ENCODE results near the gene SPART.
"Not testable (repeated sequence)": the region's sequence is repeated elsewhere in the genome, so short reads cannot be mapped to it uniquely, and the experiment has no call there.

The SPART gene

DNA sequence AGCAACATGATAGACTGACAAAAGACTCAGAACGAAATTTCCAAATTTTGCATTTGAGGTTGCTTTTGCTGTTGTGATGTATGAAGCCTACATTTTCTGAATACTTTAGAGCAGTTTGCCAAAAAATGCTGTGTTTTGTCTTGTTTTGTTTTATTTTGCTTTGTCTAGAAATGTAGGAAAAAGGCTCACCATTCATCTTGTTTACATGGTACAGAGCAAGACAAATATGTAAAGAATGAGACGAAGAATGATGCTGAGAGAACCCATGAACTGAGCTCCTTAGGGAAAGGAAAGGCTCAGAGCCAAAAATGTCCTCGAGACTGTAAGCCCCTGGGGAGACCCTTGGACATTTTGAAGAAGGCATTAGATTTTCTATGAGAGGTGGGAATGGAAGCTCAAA lies 6.8 kb upstream of the SPART start:
- DNase-seq: no peak

DNA sequence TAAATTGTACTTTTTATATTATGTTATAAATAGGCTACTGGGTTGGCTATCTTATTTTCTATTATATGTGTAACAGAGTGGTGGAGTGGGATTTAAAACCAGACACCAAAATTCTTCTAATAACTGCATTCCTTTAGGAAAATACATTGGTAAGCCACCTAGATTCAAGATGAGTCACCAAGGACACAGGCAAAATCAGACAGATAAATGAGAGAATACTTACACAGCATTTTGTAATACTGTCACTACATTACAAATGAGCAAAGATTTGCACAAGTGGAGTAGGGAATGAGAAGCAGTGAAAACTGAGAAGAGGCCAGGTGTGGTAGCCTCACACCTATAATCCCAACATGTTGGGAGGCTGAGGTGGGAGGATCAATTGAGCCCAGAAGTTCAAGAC lies 6.2 kb upstream of the SPART start:
- no peak for DNase-seq

- DNase-seq: no peak
These were observed 1.5 kb upstream of the SPART start for GRCh38 chr13:36347531-36348210.

GRCh38 chr13:36345438-36346221 lies 564 bp downstream of the SPART start:
- DNase-seq: peak; percentile 42

DNA sequence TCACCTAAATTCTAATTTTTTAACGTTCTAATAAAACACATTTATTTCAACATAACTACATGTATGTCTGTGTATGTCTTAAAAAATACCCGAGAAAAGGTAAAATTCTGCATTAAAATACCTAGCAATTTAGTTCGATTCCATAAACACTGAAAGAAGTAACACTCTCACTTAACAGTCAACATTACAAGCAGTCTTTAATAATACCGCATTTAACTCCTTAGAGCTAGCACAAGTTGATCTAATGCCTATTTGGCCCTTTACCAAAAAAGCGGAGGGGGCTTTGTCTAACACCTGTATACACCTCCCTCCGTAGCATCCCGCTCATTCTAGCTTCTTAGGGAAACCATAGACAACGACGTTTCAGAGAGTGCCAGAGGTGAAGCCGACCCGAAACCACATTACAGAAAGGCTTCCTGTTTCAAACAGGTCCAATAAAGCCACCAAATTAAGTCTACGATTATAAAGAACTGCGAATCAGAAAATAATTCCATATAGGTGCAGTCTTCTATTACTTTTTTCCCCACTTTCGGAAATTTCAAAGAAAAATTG lies 1.2 kb downstream of the SPART start:
- DNase-seq: peak; percentile 10

GRCh38 chr13:36344173-36344572 lies 2.0 kb downstream of the SPART start:
- DNase-seq: no peak

- DNase-seq: no peak
These were observed 2.4 kb downstream of the SPART start for GRCh38 chr13:36343766-36344165.

DNA sequence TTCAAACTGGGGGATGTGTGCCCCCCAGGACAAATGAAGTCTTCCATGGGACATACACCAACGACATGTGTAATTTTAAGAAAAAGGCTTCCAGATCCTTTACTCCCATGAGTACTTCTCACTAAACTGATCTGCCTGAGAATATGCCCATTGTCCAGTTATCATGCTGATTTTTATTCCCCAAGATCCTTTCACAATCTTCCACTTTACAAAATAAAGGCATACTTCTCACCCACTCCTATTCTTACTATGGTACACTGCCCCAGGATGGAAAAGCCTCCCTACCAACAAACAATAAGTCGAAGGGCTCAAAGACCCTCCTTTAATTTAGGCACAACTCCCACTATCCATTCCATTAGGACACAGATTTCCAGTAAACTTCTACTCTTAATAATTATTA lies 3.5 kb downstream of the SPART start:
- DNase-seq: no peak

- DNase-seq: no peak
These were observed 4.5 kb downstream of the SPART start for GRCh38 chr13:36341718-36342117.

- DNase-seq: no peak
These were observed 6.5 kb downstream of the SPART start for GRCh38 chr13:36339600-36340155.

DNA sequence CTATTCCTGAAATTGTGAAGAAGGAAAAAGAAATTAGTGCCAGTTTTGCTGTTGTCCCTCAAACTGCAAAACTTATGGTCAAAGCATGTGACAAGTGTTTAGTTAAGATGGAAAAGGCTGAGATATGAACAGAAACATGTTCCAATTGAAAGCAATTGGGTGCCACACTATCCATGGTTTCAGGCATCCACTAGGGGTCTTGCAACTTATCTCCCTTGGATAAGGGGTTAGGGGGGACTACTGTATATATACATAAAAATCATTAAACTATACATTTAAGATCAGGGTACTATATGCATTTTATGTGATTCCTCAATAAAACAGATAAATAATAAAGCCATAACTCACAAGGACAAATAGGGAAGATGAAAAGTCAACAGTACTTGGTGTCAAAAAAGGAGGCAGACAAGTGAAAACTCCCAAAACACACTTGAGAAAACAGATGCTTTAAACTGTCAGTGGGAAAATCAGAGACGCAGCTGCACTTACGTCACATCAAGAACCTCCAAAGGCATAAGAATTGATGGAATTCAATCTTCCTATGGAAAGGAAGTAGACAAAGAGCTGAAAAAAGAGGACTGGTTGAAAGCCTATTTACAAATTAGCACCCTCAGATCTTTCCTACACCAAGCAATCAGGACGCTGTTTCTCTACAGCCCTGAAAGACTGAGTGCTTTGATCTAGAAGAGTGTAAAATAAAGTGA lies 8.1 kb downstream of the SPART start:
- no peak for DNase-seq

GRCh38 chr13:36332986-36333385 lies 13.2 kb downstream of the SPART start:
- DNase-seq: no peak

- not testable (repeated sequence) for DNase-seq
These were observed 13.9 kb downstream of the SPART start for GRCh38 chr13:36332255-36332654.

DNA sequence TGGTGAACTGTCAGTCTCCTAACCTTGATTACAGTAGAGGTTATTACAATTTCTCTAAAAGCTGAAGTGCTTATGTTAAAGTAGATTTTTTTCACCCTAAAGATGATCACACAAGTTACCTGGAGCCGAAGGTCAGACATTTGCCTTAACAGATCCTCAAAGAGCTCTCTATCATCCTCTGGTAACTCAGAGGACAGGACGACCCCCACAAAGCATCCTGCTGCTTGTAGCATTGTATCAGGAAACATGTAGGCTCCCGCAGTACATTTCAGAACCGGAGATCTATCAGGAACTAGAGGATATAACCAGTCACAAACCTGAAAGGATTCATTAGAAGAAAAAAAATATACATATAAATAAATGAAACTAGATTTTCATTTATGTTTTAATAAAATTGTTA lies 14.9 kb downstream of the SPART start:
- DNase-seq: no peak

DNA sequence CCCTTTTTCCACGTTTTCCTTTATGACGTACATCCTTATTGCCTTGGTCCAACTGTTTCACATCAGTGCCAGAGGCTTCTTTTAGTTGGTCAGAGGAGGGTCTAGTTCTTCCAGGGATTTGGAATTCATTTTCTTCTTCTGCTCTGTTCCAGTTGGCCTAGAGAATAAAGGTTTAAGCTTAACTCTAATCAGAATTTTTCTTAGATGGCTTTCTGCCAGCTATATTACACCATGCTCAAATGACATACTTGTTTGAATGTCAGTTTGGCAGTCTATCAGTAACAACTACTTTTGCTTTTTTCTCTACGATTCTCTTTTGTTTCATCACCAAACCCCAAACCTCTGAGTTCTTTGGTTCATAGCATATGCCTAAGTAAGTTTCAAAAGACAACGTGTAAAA lies 16.8 kb downstream of the SPART start:
- DNase-seq: no peak

GRCh38 chr13:36328821-36329220 lies 17.4 kb downstream of the SPART start:
- DNase-seq: no peak

GRCh38 chr13:36325912-36326311 lies 20.3 kb downstream of the SPART start:
- no peak for DNase-seq

GRCh38 chr13:36324881-36325280 lies 21.3 kb downstream of the SPART start:
- not testable (repeated sequence) for DNase-seq

DNA sequence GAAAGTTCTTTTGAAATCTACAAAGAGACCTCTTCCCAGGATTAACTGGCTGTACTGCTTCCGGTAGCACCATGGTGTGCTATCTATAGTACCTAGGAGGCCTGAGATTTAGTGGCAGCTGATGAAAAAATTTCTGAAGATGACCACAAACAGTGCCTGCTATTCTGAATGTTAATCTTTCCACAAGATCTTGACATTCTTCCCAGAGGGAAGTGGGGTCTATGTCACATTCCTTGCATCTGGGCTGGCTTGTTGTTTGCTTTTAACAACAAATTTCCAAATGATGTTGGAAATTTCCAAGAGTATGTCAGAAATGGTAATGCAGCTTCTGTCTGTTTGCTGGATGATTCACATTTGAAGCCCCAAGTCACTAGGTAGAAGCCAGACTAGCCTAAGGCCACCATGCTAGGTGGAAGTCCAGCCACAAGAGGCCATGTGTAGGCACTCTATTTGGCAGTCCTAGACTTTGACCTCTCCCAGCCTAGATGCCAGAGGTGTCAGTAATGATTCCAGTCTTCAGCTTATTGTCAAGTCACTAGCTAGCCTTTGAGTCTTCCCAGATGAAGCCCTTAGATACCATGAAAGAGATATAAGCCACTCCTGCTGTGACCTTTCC lies 22.1 kb downstream of the SPART start:
- DNase-seq: no peak

DNA sequence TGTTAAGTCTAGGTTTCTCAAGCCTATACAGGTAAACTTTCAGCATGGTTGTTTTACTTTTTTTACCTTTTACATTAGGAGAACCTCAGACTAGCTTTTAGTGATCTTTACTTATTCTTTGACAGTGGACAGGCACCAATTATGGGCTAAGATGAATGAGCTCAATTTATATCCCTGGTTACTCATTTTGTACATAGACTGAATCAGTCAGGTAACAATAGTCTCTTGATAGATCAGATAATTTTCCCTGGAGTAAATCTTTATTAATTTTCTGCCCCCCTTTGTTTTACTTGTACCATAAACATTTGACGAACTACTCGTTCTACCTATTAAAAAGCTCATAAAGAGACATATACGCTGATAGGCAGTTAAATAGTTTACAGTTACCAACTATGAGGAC lies 22.8 kb downstream of the SPART start:
- DNase-seq: no peak

DNA sequence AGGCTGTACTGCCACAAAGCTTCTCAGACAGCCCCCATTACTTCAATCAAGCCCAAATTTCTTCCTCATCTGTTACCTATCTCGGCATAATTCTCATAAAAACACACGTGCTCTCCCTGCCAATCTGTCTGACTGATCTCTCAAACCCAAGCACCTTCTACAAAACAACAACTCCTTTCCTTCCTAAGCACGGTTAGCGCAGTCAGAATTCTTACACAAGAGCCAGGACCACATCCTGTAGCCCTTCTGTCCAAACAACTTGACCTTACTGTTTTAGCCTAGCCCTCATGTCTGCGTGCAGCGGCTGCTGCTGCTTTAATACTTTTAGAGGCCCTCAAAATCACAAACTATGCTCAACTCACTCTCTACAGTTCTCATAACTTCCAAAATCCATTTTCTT lies 26.4 kb downstream of the SPART start:
- DNase-seq: not testable (repeated sequence)

GRCh38 chr13:36313047-36313969 lies 32.9 kb downstream of the SPART start:
- DNase-seq: no peak

All from NCI-H82 (cell line).